H1 (cell line): ENCODE measurements around the gene SLC1A7. TPM values are rescaled to one million over a fixed set of nuclear protein-coding genes. Genes with fewer than 3 reads are reported as not detected.

Experiments used
- CTCF ChIA-PET: fragments of 300-600 bp; sonication (Branson Sonifier 250); formaldehyde crosslinking; loops from one replicate; lab custom pipeline; 2021; ENCODE audit not compliant: partially characterized antibody; lab: Charles Lee
- POLR2A ChIA-PET: fragments of 300-600 bp; sonication (Branson Sonifier 250); formaldehyde crosslinking; loops from one replicate; lab custom pipeline; 2021; ENCODE audit warnings: inconsistent platforms; ENCODE audit not compliant: partially characterized antibody; lab: Charles Lee
- DNase-seq, 2 experiments: peaks; one replicate each; pipeline versions ENCODE4 v3.0.0 to v3.0.0-alpha.2; 2010 to 2022; ENCODE audit warnings: low spot score in 2 of 2, low read depth in 1 of 2, mixed read lengths in 1 of 2
- FAIRE-seq: peaks from 2 replicates; lab custom pipeline; 2011; peaks lifted over from hg19 to GRCh38; lab: Jason Lieb, UNC
- H2AFZ ChIP-seq: 2 replicates; pipeline ENCODE4 v1.8.1; 2012; ENCODE audit warnings: low read length, inconsistent platforms
- H2AK5ac ChIP-seq: 2 replicates; pipeline ENCODE4 v1.6.1; 2013; ENCODE audit warnings: low read depth, low read length
- H2BK120ac ChIP-seq: replicated peaks from 2 replicates; pipeline ENCODE3; 2013; ENCODE audit warnings: low read depth, low read length, inconsistent platforms
- H2BK12ac ChIP-seq: 2 replicates; pipeline ENCODE4 v1.6.1; 2013; ENCODE audit warnings: low read depth, low read length
- H2BK15ac ChIP-seq: 2 replicates; pipeline ENCODE4 v1.6.1; 2013; ENCODE audit warnings: low read length
- H2BK20ac ChIP-seq: 2 replicates; pipeline ENCODE4 v1.6.1; 2013; ENCODE audit warnings: low read length
- H2BK5ac ChIP-seq: 2 replicates; pipeline ENCODE4 v1.6.1; 2013; ENCODE audit warnings: low read depth, low read length
- H3K14ac ChIP-seq: 2 replicates; pipeline ENCODE4 v1.6.1; 2013; ENCODE audit warnings: inconsistent platforms; ENCODE audit not compliant: insufficient read length
- H3K18ac ChIP-seq: 2 replicates; pipeline ENCODE4 v1.6.1; 2013; ENCODE audit warnings: low read length; ENCODE audit errors: extremely low read depth
- H3K23ac ChIP-seq: 2 replicates; pipeline ENCODE4 v1.6.1; 2013; ENCODE audit warnings: inconsistent platforms; ENCODE audit not compliant: insufficient read length
- H3K23me2 ChIP-seq: 2 replicates; pipeline ENCODE4 v1.6.1; 2013; ENCODE audit warnings: low read depth, low read length
- H3K27ac ChIP-seq: 2 replicates; pipeline ENCODE4 v1.6.1; 2011; ENCODE audit warnings: low read depth, low read length, inconsistent platforms
- H3K27me3 ChIP-seq, 4 experiments: replicated peaks in 1 of 4; 1 replicate in 1 of 4; 2 replicates in 3 of 4; pipeline versions ENCODE4 v1.6.1 to v1.8.1; 2011 to 2013; ENCODE audit warnings: low read length in 3 of 4, mild to moderate bottlenecking in 3 of 4, inconsistent platforms in 2 of 4, mixed read lengths in 2 of 4, moderate library complexity in 1 of 4; ENCODE audit not compliant: control insufficient read depth in 3 of 4, insufficient read depth in 3 of 4; ENCODE audit errors: extremely low read depth in 1 of 4
- H3K36me3 ChIP-seq, 4 experiments: 2 replicates each; pipeline versions ENCODE4 v1.6.1 to v1.8.1; 2011 to 2013; ENCODE audit warnings: mild to moderate bottlenecking in 4 of 4, low read length in 3 of 4, moderate library complexity in 2 of 4, control low read depth in 1 of 4, inconsistent platforms in 1 of 4; ENCODE audit not compliant: insufficient read depth in 4 of 4, control insufficient read depth in 2 of 4
- H3K4ac ChIP-seq: replicated peaks from 2 replicates; pipeline ENCODE3; 2013; ENCODE audit warnings: low read length, low read depth, mixed read lengths, inconsistent platforms; ENCODE audit not compliant: insufficient read length
- H3K4me1 ChIP-seq, 4 experiments: replicated peaks in 1 of 4; 1 replicate in 1 of 4; 2 replicates in 3 of 4; pipeline versions ENCODE4 v1.6.1 to v1.8.1; 2011 to 2013; ENCODE audit warnings: low read length in 3 of 4, inconsistent platforms in 2 of 4, mixed read lengths in 1 of 4; ENCODE audit not compliant: insufficient read depth in 4 of 4, control insufficient read depth in 3 of 4
- H3K4me2 ChIP-seq, 2 experiments: 2 replicates each; pipeline versions ENCODE4 v1.6.1 to v1.8.1; 2011 to 2013; ENCODE audit warnings: low read depth in 2 of 2, low read length in 2 of 2, control low read depth in 1 of 2, inconsistent platforms in 1 of 2, mild to moderate bottlenecking in 1 of 2; ENCODE audit not compliant: insufficient read depth in 1 of 2
- H3K4me3 ChIP-seq, 4 experiments: fragments of 200-600, 300-600 bp in 1 of 4; sonication (generic), shearing (Covaris generic), sonication (Bioruptor Twin) in 1 of 4; 2 replicates each; pipeline versions ENCODE4 v1.5.1 to v1.8.1; 2011 to 2016; ENCODE audit warnings: low read length in 4 of 4, low read depth in 3 of 4, control low read depth in 2 of 4, inconsistent platforms in 2 of 4, mild to moderate bottlenecking in 2 of 4, mixed read lengths in 1 of 4, moderate library complexity in 1 of 4; ENCODE audit not compliant: insufficient read depth in 2 of 4; ENCODE audit errors: extremely low read depth in 1 of 4
- H3K56ac ChIP-seq: replicated peaks from 2 replicates; pipeline ENCODE3; 2013; ENCODE audit warnings: low read depth, mild to moderate bottlenecking, mixed read lengths, low read length, inconsistent platforms; ENCODE audit not compliant: insufficient read length
- H3K79me1 ChIP-seq: 2 replicates; pipeline ENCODE4 v1.6.1; 2013; ENCODE audit warnings: low read depth, low read length, control low read depth
- H3K79me2 ChIP-seq, 2 experiments: 2 replicates each; pipeline versions ENCODE4 v1.6.1 to v1.8.1; 2012 to 2013; ENCODE audit warnings: low read length in 2 of 2, mild to moderate bottlenecking in 2 of 2, inconsistent platforms in 1 of 2; ENCODE audit not compliant: insufficient read depth in 2 of 2, control insufficient read depth in 1 of 2
- H3K9ac ChIP-seq, 4 experiments: replicated peaks in 1 of 4; 1 replicate in 1 of 4; 2 replicates in 3 of 4; pipeline versions ENCODE4 v1.6.1 to v1.8.1; 2011 to 2013; ENCODE audit warnings: low read depth in 3 of 4, low read length in 3 of 4, control low read depth in 2 of 4, mild to moderate bottlenecking in 2 of 4, moderate library complexity in 2 of 4, inconsistent platforms in 1 of 4; ENCODE audit errors: extremely low read depth in 1 of 4
- H3K9me3 ChIP-seq, 2 experiments: 2 replicates each; pipeline versions ENCODE4 v1.6.1 to v1.8.1; 2012 to 2013; ENCODE audit warnings: mild to moderate bottlenecking in 2 of 2, moderate library complexity in 2 of 2, control low read depth in 1 of 2, inconsistent platforms in 1 of 2, low read depth in 1 of 2, low read length in 1 of 2, mixed read lengths in 1 of 2; ENCODE audit not compliant: insufficient read depth in 2 of 2
- H4K20me1 ChIP-seq, 2 experiments: replicated peaks in 1 of 2; 2 replicates each; pipeline versions ENCODE3 to v1.8.1; 2011 to 2013; ENCODE audit warnings: inconsistent platforms in 2 of 2, low read length in 2 of 2, mild to moderate bottlenecking in 1 of 2; ENCODE audit not compliant: insufficient read depth in 2 of 2, control insufficient read depth in 1 of 2
- H4K5ac ChIP-seq: 2 replicates; pipeline ENCODE4 v1.6.1; 2013; ENCODE audit warnings: low read length, low read depth, mixed read lengths, inconsistent platforms; ENCODE audit not compliant: insufficient read length
- H4K8ac ChIP-seq: 2 replicates; pipeline ENCODE4 v1.8.0; 2013; ENCODE audit warnings: mild to moderate bottlenecking, moderate library complexity, low read length, inconsistent platforms; ENCODE audit not compliant: insufficient read depth; ENCODE audit errors: extremely low read depth
- H4K91ac ChIP-seq: replicated peaks from 2 replicates; pipeline ENCODE3; 2013; ENCODE audit warnings: low read length, mixed read lengths, inconsistent platforms; ENCODE audit not compliant: insufficient read length
- CEBPB ChIP-seq: IDR thresholded peaks from 2 replicates; pipeline ENCODE4 v1.6.1; 2012; ENCODE audit warnings: low read depth, low read length
- HDAC2 ChIP-seq, 2 experiments: fragments of 300-600 bp in 1 of 2; sonication (generic) in 1 of 2; IDR thresholded peaks; 2 replicates each; pipeline ENCODE4 v1.6.1; 2011 to 2012; ENCODE audit warnings: low read depth in 2 of 2, low read length in 2 of 2, mild to moderate bottlenecking in 2 of 2, moderate library complexity in 2 of 2, borderline replicate concordance in 1 of 2, inconsistent platforms in 1 of 2
- HDAC6 ChIP-seq: IDR thresholded peaks from one replicate; pipeline ENCODE4 v1.7.1; 2012; ENCODE audit warnings: low read depth, mild to moderate bottlenecking, inconsistent platforms, low read length, moderate library complexity
- JUND ChIP-seq: IDR thresholded peaks from 2 replicates; pipeline ENCODE4 v1.6.1; 2011; ENCODE audit warnings: mild to moderate bottlenecking, improper control_type of control experiment, low read length
- PHF8 ChIP-seq: fragments of 200-600 bp; sonication (generic); conservative IDR thresholded peaks from 2 replicates; pipeline ENCODE4 v1.7.1; 2012; ENCODE audit warnings: low read depth, mild to moderate bottlenecking, inconsistent platforms, low read length, moderate library complexity
- POU5F1 ChIP-seq: IDR thresholded peaks from 2 replicates; pipeline ENCODE4 v1.6.1; 2011; ENCODE audit warnings: low read depth, mild to moderate bottlenecking, low read length, moderate library complexity
- SIN3A ChIP-seq, 2 experiments: IDR thresholded peaks in 1 of 2; conservative IDR thresholded peaks in 1 of 2; 2 replicates each; pipeline ENCODE4 v1.6.1; 2011 to 2012; ENCODE audit warnings: low read length in 2 of 2, improper control_type of control experiment in 1 of 2, low read depth in 1 of 2, mild to moderate bottlenecking in 1 of 2
- WGBS, 2 experiments: shearing (Covaris generic) in 1 of 2; methylation state at CpG; one replicate each; pipeline versions ENCODE4 v1.1.6 to v1.1.7; 2013 to 2015; ENCODE audit warnings: low lambda C conversion rate in 2 of 2, mixed read lengths in 2 of 2, inconsistent platforms in 1 of 2, low coverage in 1 of 2, missing lambda C conversion rate in 1 of 2; ENCODE audit not compliant: insufficient replicate concordance in 2 of 2, insufficient coverage in 1 of 2, insufficient read length in 1 of 2; ENCODE audit errors: extremely low coverage in 1 of 2, missing lambda C conversion rate in 1 of 2; 5-methylcytosine and 5-hydroxymethylcytosine counted together
- polyA plus RNA-seq, 7 experiments: library from polyadenylated mRNA; depleted of rRNA in 3 of 7; stranded (reverse) in 5 of 7; unstranded in 2 of 7; fragments of >200 nt in 5 of 7; fragments of 200-250 nt in 2 of 7; gene quantifications; 1 replicate in 5 of 7; 2 replicates in 1 of 7; 4 replicates in 1 of 7; pipeline versions ENCODE4 v1.2.1 to v1.2.3, GENCODE V29; 2011 to 2013; ENCODE audit warnings: missing spikeins in 2 of 7, mixed read lengths in 2 of 7
- total RNA-seq: library from RNA; stranded (reverse); fragmentation: NEBNext Ultra II Directional; extraction: Animal tissue kit (Norgen Biotek cat#: 25700); gene quantifications from 2 replicates; pipeline ENCODE4 v1.2.1, GENCODE V29; 2021

SLC1A7 gene
- total and polyA plus RNA-seq, 2 of the 8 experiments (the other 6 are each of a cell fraction or from before 2014, with no cell fraction given), result not detected

GRCh38 chr1:53125623-53126360, 16.6 kb downstream of the SLC1A7 start:
- Histone ChIP-seq H2AK5ac (no peak overlapping the region), H2AFZ (no peak overlapping the region), H3K4me3 (no peak overlapping the region), H3K9ac (no peak overlapping the region), H2BK5ac (no peak overlapping the region)
- no peak for DNase-seq
- CTCF ChIA-PET, result interaction anchor here (0.6 to 2.3 kb wide), 5 partner anchors 32 to 66 kb away, joined by 3 to 5 read pairs (median 3); no protein-coding TSS in a partner anchor
- TF ChIP-seq HDAC2 (IDR thresholded peaks at IDR 0.05; ENCODE audit: borderline replicate concordance in 1 of 2, low read depth in 2 of 2, low read length in 2 of 2) (no peak), PHF8 (no peak), HDAC6 (no peak), SIN3A (conservative IDR thresholded peaks at IDR 0.05 in 1 of 2, IDR thresholded peaks at IDR 0.05 in 1 of 2; ENCODE audit: low read depth in 1 of 2, low read length in 2 of 2) (no peak), JUND (no peak), CEBPB (no peak), POU5F1 (no peak)
- TF ChIP-seq, all 59 proteins: peak for 0
- H3K4me2 ChIP-seq, result no peak overlapping the region
- H2BK20ac ChIP-seq, result no peak overlapping the region
- H3K23ac ChIP-seq, result no peak overlapping the region
- no peak overlapping the region for H2BK15ac ChIP-seq
- no peaks in the 10 kb centered on the region for H4K20me1 ChIP-seq
- no peak overlapping the region for H3K14ac ChIP-seq
- H3K36me3 ChIP-seq, result no peaks in the 10 kb centered on the region
- POLR2A ChIA-PET, result no interaction called here
- no peak overlapping the region for H4K8ac ChIP-seq
- H3K18ac ChIP-seq, result no peak overlapping the region
- H3K79me2 ChIP-seq, result no peaks in the 10 kb centered on the region
- H3K9me3 ChIP-seq, result no peaks in the 10 kb centered on the region; a peak in 1 of 4 replicates
- WGBS, 2 experiments, result 76% methylated on average over 10 of the region's 10 CpGs; no CpG with 5 or more reads in 1 of the 2 experiments
- H3K27ac ChIP-seq, result no peak overlapping the region
- H3K56ac ChIP-seq, result no peak overlapping the region
- H3K4ac ChIP-seq, result no peak overlapping the region
- no peaks in the 10 kb centered on the region; a peak in 2 of 7 replicates for H3K27me3 ChIP-seq
- no peak overlapping the region for H2BK12ac ChIP-seq
- no peaks in the 10 kb centered on the region for H3K23me2 ChIP-seq
- no peak for FAIRE-seq
- no peak overlapping the region for H4K91ac ChIP-seq
- H3K4me1 ChIP-seq, result peaks cover 0 to 13% (median 2%) of the 10 kb centered on the region in 4 experiments; a peak in 4 of 7 replicates
- no peak overlapping the region for H4K5ac ChIP-seq
- H2BK120ac ChIP-seq, result no peak overlapping the region
- no peaks in the 10 kb centered on the region for H3K79me1 ChIP-seq
